OCI-LY3 (cell line): Measurements from ENCODE around the gene TMEM260.

Experiments
- H2AFZ ChIP-seq: fragments of 200-600, 300-600 bp; shearing (Covaris generic); 2 replicates; pipeline ENCODE4 v1.6.0; 2014; ENCODE audit warnings: antibody characterized with exemption, low read depth, low read length
- H3K27ac ChIP-seq: fragments of 200-600, 300-600 bp; sonication (generic); 2 replicates; pipeline ENCODE4 v1.5.1; 2014; ENCODE audit warnings: mild to moderate bottlenecking, low read length, moderate library complexity, mixed read lengths
- H3K27me3 ChIP-seq: fragments of 200-600, 300-600 bp; sonication (generic); 2 replicates; pipeline ENCODE4 v1.6.1; 2014; ENCODE audit warnings: low read depth, low read length, mixed read lengths
- H3K36me3 ChIP-seq: fragments of 200-600, 300-600 bp; sonication (generic); replicated peaks from 2 replicates; pipeline ENCODE3; 2014; ENCODE audit warnings: low read depth, low read length, mixed read lengths
- H3K4me1 ChIP-seq: fragments of 300-600, 200-600 bp; sonication (generic); 2 replicates; pipeline ENCODE4 v1.6.1; 2014; ENCODE audit warnings: low read length, mixed read lengths
- H3K4me2 ChIP-seq: fragments of 200-600, 300-600 bp; sonication (generic); 2 replicates; pipeline ENCODE4 v1.6.1; 2014; ENCODE audit warnings: low read length, mixed read lengths
- H3K4me3 ChIP-seq: fragments of 300-600, 200-600 bp; sonication (generic); 2 replicates; pipeline ENCODE4 v1.5.1; 2014; ENCODE audit warnings: antibody characterized with exemption, mild to moderate bottlenecking, low read length, moderate library complexity
- H3K79me2 ChIP-seq: fragments of 300-600, 200-600 bp; shearing (Covaris generic); 2 replicates; pipeline ENCODE4 v1.6.1; 2014; ENCODE audit warnings: mild to moderate bottlenecking, low read length, mixed read lengths
- H3K9ac ChIP-seq: fragments of 300-600, 200-600 bp; shearing (Covaris generic); 2 replicates; pipeline ENCODE4 v1.6.0; 2014; ENCODE audit warnings: mild to moderate bottlenecking, low read length, moderate library complexity
- H3K9me3 ChIP-seq: fragments of 200-600, 300-600 bp; shearing (Covaris generic); 2 replicates; pipeline ENCODE4 v1.6.1; 2014; ENCODE audit warnings: low read length, mixed read lengths; ENCODE audit not compliant: insufficient read depth
- H4K20me1 ChIP-seq: fragments of 200-600, 300-600 bp; sonication (generic); 2 replicates; pipeline ENCODE4 v1.6.1; 2016; ENCODE audit warnings: low read length, mixed read lengths; ENCODE audit not compliant: insufficient read depth
- EZH2phosphoT487 ChIP-seq: fragments of 200-600 bp; shearing (Covaris generic); IDR thresholded peaks from 2 replicates; pipeline ENCODE4 v1.6.1; 2018; ENCODE audit warnings: antibody characterized with exemption, mixed run types, low read depth
- TF ChIP-seq, protein P1 (sequence below): fragments of 200-600, 300-600 bp; sonication (generic); IDR thresholded peaks from 2 replicates; pipeline ENCODE4 v1.5.1; 2014; ENCODE audit warnings: antibody characterized with exemption, low read length, low read depth

Gene TMEM260

GRCh38 chr14:56633544-56633943 is 53.9 kb downstream of the TMEM260 start:
- Histone ChIP-seq H2AFZ (no peak overlapping the region), H3K4me2 (no peak overlapping the region), H4K20me1 (no peaks in the 10 kb centered on the region), H3K4me1 (no peaks in the 10 kb centered on the region), H3K79me2 (no peaks in the 10 kb centered on the region), H3K9ac (no peak overlapping the region), H3K27ac (no peak overlapping the region), H3K27me3 (no peaks in the 10 kb centered on the region), H3K9me3 (peaks cover 7% of the 10 kb centered on the region; the same call in 1 of the 2 replicates), H3K4me3 (no peak overlapping the region), H3K36me3 (peaks cover 57% of the 10 kb centered on the region)
- TF ChIP-seq EZH2phosphoT487: no peak
- TF ChIP-seq, protein P1, sequence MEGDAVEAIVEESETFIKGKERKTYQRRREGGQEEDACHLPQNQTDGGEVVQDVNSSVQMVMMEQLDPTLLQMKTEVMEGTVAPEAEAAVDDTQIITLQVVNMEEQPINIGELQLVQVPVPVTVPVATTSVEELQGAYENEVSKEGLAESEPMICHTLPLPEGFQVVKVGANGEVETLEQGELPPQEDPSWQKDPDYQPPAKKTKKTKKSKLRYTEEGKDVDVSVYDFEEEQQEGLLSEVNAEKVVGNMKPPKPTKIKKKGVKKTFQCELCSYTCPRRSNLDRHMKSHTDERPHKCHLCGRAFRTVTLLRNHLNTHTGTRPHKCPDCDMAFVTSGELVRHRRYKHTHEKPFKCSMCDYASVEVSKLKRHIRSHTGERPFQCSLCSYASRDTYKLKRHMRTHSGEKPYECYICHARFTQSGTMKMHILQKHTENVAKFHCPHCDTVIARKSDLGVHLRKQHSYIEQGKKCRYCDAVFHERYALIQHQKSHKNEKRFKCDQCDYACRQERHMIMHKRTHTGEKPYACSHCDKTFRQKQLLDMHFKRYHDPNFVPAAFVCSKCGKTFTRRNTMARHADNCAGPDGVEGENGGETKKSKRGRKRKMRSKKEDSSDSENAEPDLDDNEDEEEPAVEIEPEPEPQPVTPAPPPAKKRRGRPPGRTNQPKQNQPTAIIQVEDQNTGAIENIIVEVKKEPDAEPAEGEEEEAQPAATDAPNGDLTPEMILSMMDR: no peak

DNA sequence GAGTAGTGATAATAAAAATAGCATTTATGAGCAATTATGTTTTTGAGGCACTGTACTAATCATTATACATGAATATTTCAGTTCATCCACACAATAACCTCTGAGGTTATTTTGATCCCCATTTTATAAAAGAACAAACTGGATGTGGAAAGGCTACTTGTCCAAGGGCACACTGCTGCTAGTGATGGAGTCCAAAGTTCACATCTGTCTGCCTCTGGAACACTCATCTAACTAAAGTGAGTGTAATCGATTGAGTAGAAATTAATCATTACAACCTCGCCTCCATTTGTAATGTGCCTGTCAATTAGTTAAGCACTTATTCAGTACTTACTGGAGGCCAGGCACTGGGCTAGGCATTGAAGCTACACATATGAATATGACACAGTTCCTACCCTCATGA is 55.4 kb downstream of the TMEM260 start:
- no peak overlapping the region for H3K4me3 ChIP-seq
- no peak overlapping the region for H3K4me2 ChIP-seq
- peaks cover 7% of the 10 kb centered on the region; the same call in 1 of the 2 replicates for H3K9me3 ChIP-seq
- no peak overlapping the region for H2AFZ ChIP-seq
- peaks cover 55% of the 10 kb centered on the region for H3K36me3 ChIP-seq
- no peaks in the 10 kb centered on the region for H3K27me3 ChIP-seq
- no peak overlapping the region for H3K27ac ChIP-seq
- H3K4me1 ChIP-seq: no peaks in the 10 kb centered on the region
- H3K9ac ChIP-seq: no peak overlapping the region
- TF ChIP-seq, protein P1: no peak
- TF ChIP-seq EZH2phosphoT487: no peak
- no peaks in the 10 kb centered on the region for H4K20me1 ChIP-seq
- H3K79me2 ChIP-seq: no peaks in the 10 kb centered on the region

DNA sequence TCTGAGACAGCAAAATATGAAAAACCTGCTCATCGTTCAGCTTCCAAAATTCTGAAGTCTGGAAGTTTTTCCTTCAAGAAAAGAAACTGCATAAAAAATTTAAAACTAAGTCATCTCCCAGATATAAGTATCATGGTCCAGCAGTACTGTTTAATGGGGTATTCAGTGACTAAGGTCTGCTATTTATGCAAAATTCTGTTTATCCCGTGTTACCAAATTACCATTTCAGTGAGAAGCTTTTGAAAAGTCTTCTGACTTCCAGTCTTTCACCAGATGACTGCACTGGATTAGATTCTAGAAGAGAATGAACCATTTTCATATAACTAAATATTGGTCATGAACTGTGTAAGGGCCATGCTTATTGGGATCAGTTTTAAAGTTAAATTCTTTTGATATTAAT is 67.9 kb downstream of the TMEM260 start:
- no peaks in the 10 kb centered on the region for H3K79me2 ChIP-seq
- no peaks in the 10 kb centered on the region for H4K20me1 ChIP-seq
- no peaks in the 10 kb centered on the region for H3K9me3 ChIP-seq
- no peaks in the 10 kb centered on the region for H3K4me1 ChIP-seq
- H3K9ac ChIP-seq: no peak overlapping the region
- H3K36me3 ChIP-seq: peaks cover 3% of the 10 kb centered on the region
- H3K4me2 ChIP-seq: no peak overlapping the region
- H3K4me3 ChIP-seq: no peak overlapping the region
- H3K27me3 ChIP-seq: no peaks in the 10 kb centered on the region
- H3K27ac ChIP-seq: no peak overlapping the region
- H2AFZ ChIP-seq: no peak overlapping the region
- no peak for TF ChIP-seq EZH2phosphoT487
- TF ChIP-seq, protein P1: no peak

DNA sequence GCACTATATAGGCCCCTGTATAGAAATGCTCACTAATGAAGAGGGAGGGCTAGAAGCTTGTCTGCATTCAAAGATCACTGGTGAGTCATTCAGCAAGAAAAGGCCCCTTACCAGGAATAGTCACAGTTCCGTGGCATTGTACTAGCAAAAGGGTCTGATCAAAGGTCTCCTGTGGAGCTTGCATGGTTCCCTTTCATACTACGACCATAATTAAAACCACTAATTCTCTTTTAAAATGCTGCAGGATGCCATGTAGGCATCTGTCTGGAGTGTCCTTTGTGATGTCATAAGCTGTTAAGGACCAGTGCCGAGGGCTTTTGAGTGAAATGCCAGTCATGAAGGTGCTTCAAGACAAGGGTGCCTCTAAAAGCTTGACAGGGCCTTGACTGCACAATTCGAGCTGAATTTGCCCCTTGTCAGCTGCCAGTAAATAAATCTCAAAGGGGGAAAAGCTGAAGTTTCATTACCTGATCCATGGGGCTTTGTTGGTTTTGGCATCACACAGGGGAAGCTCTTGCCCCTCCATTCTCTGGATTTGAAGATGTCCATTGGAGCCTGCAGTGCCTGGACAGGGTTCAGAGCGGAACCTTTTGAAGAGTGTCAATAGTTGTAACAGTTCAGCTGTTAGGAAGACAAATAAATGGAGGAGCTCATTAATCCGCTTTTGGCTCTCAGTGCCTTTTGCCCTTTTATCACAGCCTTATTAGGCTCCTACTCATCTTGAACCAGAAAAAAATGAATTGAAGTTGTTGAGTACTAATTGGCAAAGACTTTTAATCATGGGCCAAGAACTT is 69.1 kb downstream of the TMEM260 start:
- Histone ChIP-seq H2AFZ (no peak overlapping the region), H3K79me2 (no peaks in the 10 kb centered on the region), H4K20me1 (no peaks in the 10 kb centered on the region), H3K9ac (no peak overlapping the region), H3K27me3 (no peaks in the 10 kb centered on the region), H3K9me3 (no peaks in the 10 kb centered on the region), H3K36me3 (peaks cover 3% of the 10 kb centered on the region), H3K4me1 (no peaks in the 10 kb centered on the region), H3K27ac (no peak overlapping the region), H3K4me2 (no peak overlapping the region), H3K4me3 (no peak overlapping the region)
- TF ChIP-seq, protein P1: no peak
- TF ChIP-seq EZH2phosphoT487: no peak
